HUES6 (cell line): Measurements from ENCODE around the gene DNASE2B.

Experiments used
- H3K27ac ChIP-seq: 2 replicates; pipeline ENCODE4 v1.7.0; 2013; ENCODE audit warnings: low read depth, mild to moderate bottlenecking, low read length, inconsistent platforms
- H3K27me3 ChIP-seq: 2 replicates; pipeline ENCODE4 v1.6.1; 2013; ENCODE audit warnings: low read length; ENCODE audit not compliant: control insufficient read depth, insufficient read depth
- H3K36me3 ChIP-seq: 2 replicates; pipeline ENCODE4 v1.6.1; 2013; ENCODE audit warnings: low read length; ENCODE audit not compliant: control insufficient read depth, insufficient read depth
- H3K4me1 ChIP-seq: 2 replicates; pipeline ENCODE4 v1.6.1; 2013; ENCODE audit warnings: low read length; ENCODE audit not compliant: control insufficient read depth, insufficient read depth
- H3K4me3 ChIP-seq: 2 replicates; pipeline ENCODE4 v1.5.1; 2013; ENCODE audit warnings: low read depth, low read length
- H3K9ac ChIP-seq: one replicate; pipeline ENCODE4 v1.6.1; 2013; ENCODE audit warnings: mild to moderate bottlenecking, low read length
- H3K9me3 ChIP-seq: 2 replicates; pipeline ENCODE4 v1.6.1; 2013; ENCODE audit warnings: low read depth, low read length; ENCODE audit not compliant: control insufficient read depth, insufficient read depth

Gene DNASE2B

DNA sequence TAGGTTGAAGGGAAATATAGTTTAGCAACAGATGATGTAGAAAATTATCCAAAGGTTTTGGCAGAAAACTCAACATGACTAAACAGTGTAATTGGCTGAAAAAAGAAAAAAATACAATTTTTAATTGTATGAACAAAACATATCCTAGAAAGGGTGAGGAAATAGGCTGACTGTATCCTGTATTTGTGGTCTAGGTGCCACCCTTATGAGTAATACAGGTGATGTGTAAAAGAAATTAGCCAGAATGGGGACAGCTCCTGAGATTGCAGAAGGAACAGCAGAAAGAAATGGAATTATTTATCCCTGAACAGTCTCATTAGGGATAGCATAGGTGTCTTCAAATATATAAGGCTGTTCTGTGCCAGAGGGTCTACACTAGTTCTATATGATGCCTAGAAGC is 24.6 kb downstream of the DNASE2B start:
- Histone ChIP-seq H3K27ac (no peak overlapping the region), H3K9ac (no peak overlapping the region), H3K27me3 (no peaks in the 10 kb centered on the region), H3K4me1 (no peaks in the 10 kb centered on the region), H3K4me3 (no peak overlapping the region), H3K9me3 (no peaks in the 10 kb centered on the region), H3K36me3 (no peaks in the 10 kb centered on the region)

DNA sequence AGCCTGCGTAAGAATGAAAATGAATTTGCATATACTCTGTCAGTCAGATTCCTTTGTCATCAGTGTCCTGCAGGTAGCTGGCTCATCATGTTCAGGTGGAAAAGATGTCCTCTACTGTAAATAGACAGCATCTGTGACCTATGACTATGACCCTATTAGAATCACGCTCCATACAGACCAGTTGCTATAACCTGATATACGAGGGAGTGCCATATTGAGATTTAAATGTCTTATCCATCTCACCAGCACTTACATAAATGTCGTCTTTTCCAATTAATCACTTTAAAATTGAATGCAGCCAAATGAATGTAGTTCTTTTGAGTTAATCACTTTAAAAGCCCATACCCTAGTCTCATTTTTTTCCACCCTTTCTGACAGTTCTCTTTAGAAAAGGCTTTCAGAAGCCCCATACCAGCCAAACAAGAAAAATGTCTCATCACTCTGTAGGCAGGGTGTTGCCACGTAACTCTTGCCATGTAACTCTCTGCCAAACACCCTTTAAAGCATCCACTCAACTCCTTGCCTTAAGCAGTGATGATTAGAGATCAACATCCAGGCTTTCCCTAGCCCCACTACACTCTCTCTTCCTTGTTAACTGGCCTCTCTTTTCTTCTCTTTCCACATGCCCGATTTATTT is 26.3 kb downstream of the DNASE2B start:
- no peak overlapping the region for H3K27ac ChIP-seq
- no peaks in the 10 kb centered on the region for H3K4me1 ChIP-seq

DNA sequence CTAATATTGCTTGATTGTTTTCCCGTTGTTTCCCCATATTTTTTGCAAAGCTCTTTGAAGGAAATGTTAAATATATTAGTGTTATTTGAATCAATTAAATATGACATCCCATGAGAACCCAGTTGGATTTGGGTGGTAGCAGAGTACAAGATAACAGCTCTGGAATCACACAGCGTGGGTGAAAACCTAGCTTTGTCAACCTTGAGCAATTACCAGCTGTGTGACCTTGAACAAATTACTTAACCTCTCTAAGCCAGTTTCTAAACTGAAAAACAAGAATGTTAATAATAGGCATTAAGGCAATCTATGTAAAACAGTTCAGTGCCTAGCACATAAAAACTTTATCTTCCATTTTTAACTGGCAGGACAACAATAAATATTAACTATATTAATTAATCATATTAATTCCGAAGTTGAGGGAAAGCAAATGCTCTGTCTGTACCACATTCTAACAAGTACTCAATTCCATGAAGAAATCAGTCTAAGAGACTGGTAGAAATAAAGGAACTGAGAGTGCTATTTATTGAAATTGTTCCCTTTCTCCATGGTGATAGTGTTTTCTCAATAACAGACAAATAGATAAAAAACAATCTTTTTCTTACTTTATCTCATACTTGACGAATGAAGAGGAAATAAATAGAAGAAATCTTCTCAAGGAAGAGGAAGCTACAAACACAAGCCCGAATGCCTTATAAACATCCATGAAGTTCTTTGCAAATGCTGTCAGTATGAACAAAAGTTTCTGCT is 27.0 kb downstream of the DNASE2B start:
- Histone ChIP-seq H3K9me3 (peaks cover 4% of the 10 kb centered on the region; the same call in 1 of the 2 replicates), H3K36me3 (no peaks in the 10 kb centered on the region), H3K4me3 (no peak overlapping the region), H3K27ac (no peak overlapping the region), H3K27me3 (no peaks in the 10 kb centered on the region), H3K9ac (no peak overlapping the region), H3K4me1 (no peaks in the 10 kb centered on the region)

More for the DNA sequence above, 26.3 kb downstream of the DNASE2B start:
- H3K27me3 ChIP-seq: no peaks in the 10 kb centered on the region
- H3K36me3 ChIP-seq: no peaks in the 10 kb centered on the region
- no peak overlapping the region for H3K4me3 ChIP-seq
- H3K9ac ChIP-seq: no peak overlapping the region
- no peaks in the 10 kb centered on the region; the same call in 1 of the 2 replicates for H3K9me3 ChIP-seq

DNA sequence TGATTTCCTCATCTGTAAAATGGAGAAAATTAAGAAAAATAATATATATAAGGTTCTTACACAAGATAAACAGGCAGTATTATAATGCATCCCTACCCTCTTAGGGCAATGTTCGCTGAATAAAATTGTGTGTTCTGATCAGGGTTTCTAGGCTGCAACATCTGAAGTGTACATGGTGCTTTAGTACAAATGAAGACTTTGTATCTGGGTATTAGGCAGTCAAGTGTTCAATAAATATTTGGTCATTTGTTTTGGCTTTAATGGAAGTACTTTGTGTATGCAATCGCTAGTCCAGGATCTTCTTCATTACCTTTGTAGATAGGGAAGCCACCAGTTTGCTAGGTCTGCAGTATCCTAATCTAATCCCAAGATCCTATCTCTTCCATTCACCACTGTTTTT is 28.1 kb downstream of the DNASE2B start:
- peaks cover 4% of the 10 kb centered on the region; the same call in 1 of the 2 replicates for H3K9me3 ChIP-seq
- no peak overlapping the region for H3K27ac ChIP-seq
- no peak overlapping the region for H3K9ac ChIP-seq
- H3K4me1 ChIP-seq: no peaks in the 10 kb centered on the region
- H3K4me3 ChIP-seq: no peak overlapping the region
- H3K27me3 ChIP-seq: no peaks in the 10 kb centered on the region
- H3K36me3 ChIP-seq: no peaks in the 10 kb centered on the region

DNA sequence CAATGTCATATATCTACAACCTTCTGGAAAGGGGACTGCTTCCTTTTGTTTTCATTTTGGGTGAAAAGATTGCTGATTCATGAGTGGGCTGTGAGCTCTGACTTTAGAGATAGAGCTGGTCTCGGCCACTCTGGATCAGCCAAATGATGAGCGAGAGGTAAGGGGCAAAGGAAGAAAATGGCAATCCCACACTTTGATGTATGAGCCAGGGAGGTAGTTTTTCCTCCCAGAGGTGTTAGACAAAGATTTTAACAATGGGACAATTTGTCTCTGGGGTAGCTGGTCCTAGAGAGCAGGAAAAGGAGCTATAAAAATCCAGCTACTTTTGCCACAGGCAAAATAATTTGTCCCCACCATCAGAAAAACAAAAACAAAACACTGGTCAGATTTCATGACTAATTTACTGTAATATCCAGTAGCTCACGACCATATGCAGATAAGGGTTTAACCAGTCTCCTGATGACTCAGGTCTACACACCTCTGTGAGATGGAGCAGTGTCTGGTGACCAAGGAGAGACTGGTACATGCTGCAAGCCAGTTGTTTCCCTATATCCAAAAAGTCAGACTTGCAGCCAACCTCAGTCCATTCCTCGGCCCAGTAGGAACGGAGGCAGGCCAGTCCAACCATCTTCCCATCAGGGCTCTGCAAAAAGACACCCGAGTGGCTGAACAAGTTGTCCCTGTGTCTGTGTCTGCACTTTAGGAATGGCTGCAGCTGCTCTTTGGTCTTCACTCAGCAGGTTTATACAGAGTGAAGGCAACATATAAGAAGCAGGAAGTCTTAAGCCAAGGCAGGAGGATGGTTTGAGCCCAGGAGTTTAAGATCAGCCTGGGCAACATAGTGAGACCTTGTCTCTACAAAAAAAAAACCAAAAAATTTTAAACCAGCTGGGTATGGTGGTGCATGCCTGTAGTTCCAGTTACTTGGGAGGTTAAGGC is 29.2 kb downstream of the DNASE2B start:
- H3K9me3 ChIP-seq: peaks cover 4% of the 10 kb centered on the region; the same call in 1 of the 2 replicates
- no peaks in the 10 kb centered on the region for H3K4me1 ChIP-seq
- no peak overlapping the region for H3K4me3 ChIP-seq
- no peak overlapping the region for H3K27ac ChIP-seq
- no peaks in the 10 kb centered on the region for H3K36me3 ChIP-seq
- H3K9ac ChIP-seq: no peak overlapping the region
- no peaks in the 10 kb centered on the region for H3K27me3 ChIP-seq

DNA sequence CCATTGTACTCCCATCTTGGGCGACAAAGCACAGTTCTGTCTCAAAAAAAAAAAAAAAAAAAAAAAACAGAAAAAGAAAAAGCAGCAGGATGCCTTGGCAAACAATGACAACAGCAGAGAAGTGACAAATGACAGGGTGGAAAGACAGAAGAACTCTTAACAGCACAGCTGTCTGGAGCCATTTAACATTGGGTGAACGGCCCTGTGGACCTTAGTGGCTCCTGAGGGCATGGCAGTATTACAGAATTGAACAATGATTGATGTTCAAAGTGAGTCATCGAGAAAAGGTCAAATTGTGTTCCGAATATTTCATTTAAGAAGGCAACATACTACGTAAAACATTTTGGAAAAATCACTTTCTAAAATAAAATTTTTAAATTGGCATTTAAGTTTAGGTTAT is 30.0 kb downstream of the DNASE2B start:
- Histone ChIP-seq H3K4me3 (no peak overlapping the region), H3K27ac (no peak overlapping the region), H3K9ac (no peak overlapping the region), H3K27me3 (no peaks in the 10 kb centered on the region), H3K4me1 (no peaks in the 10 kb centered on the region), H3K36me3 (no peaks in the 10 kb centered on the region), H3K9me3 (peaks cover 4% of the 10 kb centered on the region; the same call in 1 of the 2 replicates)

DNA sequence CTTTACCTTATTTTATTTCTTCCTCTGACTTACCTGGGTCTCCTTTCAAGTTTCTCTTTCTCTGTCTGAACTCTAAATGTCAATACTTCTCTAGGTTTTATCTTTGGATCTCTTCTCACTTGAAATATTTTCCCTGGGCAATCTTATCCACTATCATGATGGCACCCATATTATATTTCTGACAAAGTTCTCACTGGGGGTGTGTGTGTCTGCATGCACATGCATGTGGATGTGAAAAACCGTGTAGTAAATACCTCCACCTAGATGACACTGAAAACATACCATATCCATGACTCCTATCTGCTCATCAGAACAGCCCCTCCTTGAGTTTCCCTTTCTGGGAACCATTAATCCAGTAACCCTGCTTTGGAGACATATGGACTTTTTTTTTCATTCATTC is 30.9 kb downstream of the DNASE2B start:
- Histone ChIP-seq H3K4me3 (no peak overlapping the region), H3K27ac (no peak overlapping the region), H3K36me3 (no peaks in the 10 kb centered on the region), H3K9me3 (peaks cover 4% of the 10 kb centered on the region; the same call in 1 of the 2 replicates), H3K9ac (no peak overlapping the region), H3K27me3 (no peaks in the 10 kb centered on the region), H3K4me1 (no peaks in the 10 kb centered on the region)

DNA sequence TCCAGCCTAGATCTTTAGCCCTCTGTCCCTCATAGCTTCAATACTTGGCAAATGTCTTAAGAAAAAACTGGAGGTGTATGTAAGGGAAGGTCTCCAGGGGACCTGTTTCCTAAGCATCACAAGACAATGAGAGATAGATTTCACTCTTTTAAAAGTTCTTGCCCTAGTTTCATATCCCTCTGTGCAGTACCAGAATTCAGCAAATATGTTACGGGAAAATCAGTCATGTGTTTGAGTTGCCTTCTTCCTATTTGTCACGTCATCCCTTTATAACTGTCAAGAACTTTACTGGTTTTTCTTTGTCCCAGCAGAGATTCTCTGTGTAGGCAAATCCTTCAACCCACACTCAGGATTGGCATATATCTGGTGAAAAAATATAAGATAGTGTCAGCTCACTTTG is 32.3 kb downstream of the DNASE2B start:
- Histone ChIP-seq H3K4me1 (no peaks in the 10 kb centered on the region), H3K27me3 (no peaks in the 10 kb centered on the region), H3K9me3 (peaks cover 4% of the 10 kb centered on the region; the same call in 1 of the 2 replicates), H3K4me3 (no peak overlapping the region), H3K36me3 (no peaks in the 10 kb centered on the region), H3K9ac (no peak overlapping the region), H3K27ac (no peak overlapping the region)

DNA sequence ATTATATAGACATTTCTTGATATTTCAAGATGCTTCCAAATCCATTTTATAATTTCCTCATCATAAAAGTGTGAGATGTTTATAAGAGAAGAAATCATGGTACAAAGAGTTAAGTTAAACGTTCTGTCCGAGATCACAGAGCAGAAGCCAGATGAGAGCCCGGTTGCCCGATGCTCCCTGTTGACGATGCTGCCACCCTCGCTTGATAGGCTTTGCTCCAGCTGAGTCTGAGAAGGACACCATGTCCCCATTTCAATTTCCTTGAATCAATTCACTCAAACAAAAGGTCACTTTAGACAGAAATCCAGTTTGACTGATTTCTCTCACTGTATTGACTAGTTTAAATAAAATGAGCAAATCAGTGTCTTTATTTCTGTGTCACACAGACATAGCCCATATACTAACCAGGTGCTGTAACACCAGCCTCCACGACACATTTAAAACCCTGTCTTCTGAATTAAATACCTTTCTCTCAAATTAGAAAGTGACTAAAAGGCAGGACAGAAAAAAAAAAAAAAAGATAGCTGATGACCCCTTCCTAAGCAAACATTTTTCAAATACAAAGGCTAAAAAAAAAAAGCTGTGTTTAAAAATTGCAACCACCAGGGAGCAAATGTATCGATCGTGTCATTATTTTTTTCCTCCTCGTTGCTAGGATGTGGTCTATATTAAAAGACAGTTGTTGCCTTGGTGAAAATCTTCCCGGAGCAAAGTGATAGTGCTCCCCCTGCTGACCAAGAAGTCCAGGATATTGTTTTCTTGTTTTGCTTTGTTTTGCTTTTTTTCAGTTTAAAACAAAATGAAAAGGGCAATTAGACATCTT is 35.2 kb downstream of the DNASE2B start:
- Histone ChIP-seq H3K27me3 (no peaks in the 10 kb centered on the region), H3K27ac (no peak overlapping the region), H3K9ac (no peak overlapping the region), H3K4me3 (no peak overlapping the region), H3K36me3 (no peaks in the 10 kb centered on the region), H3K4me1 (no peaks in the 10 kb centered on the region), H3K9me3 (peaks cover 4% of the 10 kb centered on the region; the same call in 1 of the 2 replicates)

DNA sequence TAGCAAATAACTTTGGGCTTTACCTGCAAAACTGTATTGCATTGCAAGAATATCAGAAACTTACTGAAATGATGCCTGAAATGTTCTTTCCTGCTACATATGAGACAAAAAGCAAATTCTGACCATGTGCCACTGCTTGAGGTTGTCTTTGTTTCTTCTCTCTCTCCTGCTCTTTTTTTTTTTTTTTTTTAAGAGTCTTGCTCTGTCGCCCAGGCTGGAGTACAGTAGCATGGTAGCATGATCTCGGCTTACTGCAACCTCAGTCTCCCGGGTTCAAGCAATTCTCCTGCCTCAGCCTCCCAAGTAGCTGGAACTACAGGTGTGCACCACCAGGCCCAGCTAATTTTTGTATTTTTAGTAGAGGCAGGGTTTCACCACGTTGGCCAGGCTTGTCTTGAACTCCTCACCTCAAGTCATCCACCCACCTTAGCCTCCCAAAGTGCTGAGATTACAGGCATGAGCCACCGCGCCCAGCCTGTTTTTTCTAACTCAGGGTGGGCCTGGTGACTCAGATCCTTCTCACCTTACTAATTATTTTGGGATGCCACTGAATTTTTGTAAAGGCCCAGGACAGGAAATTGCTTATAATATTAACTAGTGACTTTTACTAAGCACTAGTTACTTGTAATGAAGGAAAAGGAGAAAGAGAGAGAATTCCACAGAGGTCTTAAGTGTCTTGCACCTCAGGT is 35.9 kb downstream of the DNASE2B start:
- H3K9ac ChIP-seq: no peak overlapping the region
- H3K9me3 ChIP-seq: peaks cover 4% of the 10 kb centered on the region; the same call in 1 of the 2 replicates
- no peaks in the 10 kb centered on the region for H3K36me3 ChIP-seq
- no peaks in the 10 kb centered on the region for H3K4me1 ChIP-seq
- H3K27me3 ChIP-seq: no peaks in the 10 kb centered on the region
- H3K27ac ChIP-seq: no peak overlapping the region
- no peak overlapping the region for H3K4me3 ChIP-seq
